Tibial nerve (tissue), 4 donors: ENCODE data around the gene ZSWIM3.

Experiments used
- EP300 ChIP-seq, 2 donors: sonication (generic); formaldehyde crosslinking; IDR thresholded peaks; one replicate each; pipeline ENCODE4 v1.6.1; 2017; ENCODE audit warnings: antibody characterized with exemption in 2 of 2, mild to moderate bottlenecking in 1 of 2
- POLR2A ChIP-seq, 2 donors: fragments of 450-650 bp; IDR thresholded peaks; one replicate each; pipeline ENCODE4 v1.6.1; 2017; ENCODE audit warnings: antibody characterized with exemption in 2 of 2, mild to moderate bottlenecking in 2 of 2, moderate library complexity in 2 of 2
- TF ChIP-seq, protein P1 (sequence below), 5 experiments: fragments of 200-600 bp in 3 of 5; fragments of 450-650 bp in 2 of 5; sonication (generic) in 3 of 5; IDR thresholded peaks; one replicate each; pipeline ENCODE4 v1.5.1; 2016 to 2019; ENCODE audit warnings: antibody characterized with exemption in 5 of 5, mild to moderate bottlenecking in 3 of 5, moderate library complexity in 2 of 5

DNA sequence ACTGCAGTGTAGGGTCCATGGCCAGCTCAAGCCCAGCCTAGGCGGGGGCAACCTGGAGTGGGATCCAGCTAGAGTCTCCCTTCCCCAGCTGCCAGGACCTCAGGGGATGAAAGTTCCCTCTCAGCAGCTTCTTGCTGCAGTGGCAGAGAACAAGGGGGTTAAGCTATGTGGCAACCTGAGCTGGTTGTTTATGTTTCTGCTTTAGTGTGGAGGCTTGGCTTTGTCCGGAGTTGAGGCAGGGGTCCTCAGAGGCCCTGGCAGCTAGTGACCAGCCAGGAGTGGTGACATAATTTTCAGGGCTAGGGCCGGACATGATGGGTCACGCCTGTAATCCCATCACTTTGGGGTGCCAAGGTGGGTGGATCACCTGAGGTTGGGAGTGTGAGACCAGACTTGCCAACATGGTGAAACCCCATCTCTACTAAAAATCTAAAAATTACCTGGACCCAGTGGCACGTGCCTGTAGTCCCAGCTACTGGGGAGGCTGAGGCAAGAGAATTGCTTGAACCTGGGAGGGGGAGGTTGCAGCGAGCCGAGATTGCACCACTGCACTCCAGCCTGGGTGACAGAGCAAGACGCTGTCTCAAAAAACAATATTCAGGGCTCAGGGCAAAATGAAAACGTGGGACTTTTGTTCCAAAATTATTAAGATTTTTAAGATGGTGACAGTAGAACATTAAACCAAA, 68.5 kb downstream of the ZSWIM3 start:
- TF ChIP-seq, protein P1, sequence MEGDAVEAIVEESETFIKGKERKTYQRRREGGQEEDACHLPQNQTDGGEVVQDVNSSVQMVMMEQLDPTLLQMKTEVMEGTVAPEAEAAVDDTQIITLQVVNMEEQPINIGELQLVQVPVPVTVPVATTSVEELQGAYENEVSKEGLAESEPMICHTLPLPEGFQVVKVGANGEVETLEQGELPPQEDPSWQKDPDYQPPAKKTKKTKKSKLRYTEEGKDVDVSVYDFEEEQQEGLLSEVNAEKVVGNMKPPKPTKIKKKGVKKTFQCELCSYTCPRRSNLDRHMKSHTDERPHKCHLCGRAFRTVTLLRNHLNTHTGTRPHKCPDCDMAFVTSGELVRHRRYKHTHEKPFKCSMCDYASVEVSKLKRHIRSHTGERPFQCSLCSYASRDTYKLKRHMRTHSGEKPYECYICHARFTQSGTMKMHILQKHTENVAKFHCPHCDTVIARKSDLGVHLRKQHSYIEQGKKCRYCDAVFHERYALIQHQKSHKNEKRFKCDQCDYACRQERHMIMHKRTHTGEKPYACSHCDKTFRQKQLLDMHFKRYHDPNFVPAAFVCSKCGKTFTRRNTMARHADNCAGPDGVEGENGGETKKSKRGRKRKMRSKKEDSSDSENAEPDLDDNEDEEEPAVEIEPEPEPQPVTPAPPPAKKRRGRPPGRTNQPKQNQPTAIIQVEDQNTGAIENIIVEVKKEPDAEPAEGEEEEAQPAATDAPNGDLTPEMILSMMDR (IDR thresholded peaks at IDR 0.05), result no peak
- TF ChIP-seq POLR2A (IDR thresholded peaks at IDR 0.05) (no peak), EP300 (IDR thresholded peaks at IDR 0.05) (no peak)
